Stimulated activated CD4-positive, alpha-beta T cell treated with anti-CD3 and anti-CD28 coated beads, TNF-alpha, amount 100 ng/mL, for 4 hours (primary cell): ENCODE results near the gene GRB7.
"Not testable (repeated sequence)": the region's sequence is repeated elsewhere in the genome, so short reads cannot be mapped to it uniquely, and the experiment has no call there.

Source experiments
- DNase-seq, 3 experiments: peaks; one replicate each; pipeline ENCODE4 v3.0.0-alpha.2; 2020; ENCODE audit warnings: low read depth in 3 of 3

GRB7 gene

DNA sequence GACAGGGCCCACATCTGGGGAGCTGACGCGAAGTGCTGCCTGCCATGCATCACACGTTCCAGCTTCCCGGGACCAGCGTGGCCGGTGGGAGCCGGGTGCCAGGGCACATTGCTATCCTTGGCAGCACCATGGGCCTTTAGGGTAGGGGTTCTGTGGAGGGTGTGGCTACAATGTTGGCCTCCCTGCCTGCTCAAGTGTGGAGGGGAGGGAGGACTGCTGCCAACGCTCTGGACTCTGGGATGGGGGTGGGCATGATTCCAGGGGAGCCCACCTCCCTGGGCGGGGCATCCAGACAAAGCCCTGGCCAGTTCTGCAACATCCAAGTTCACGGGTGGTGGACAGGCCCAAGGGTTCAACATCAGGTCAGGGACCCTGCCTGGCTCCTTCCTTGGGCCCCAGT lies 13.9 kb downstream of the GRB7 start:
- no peak for DNase-seq

DNA sequence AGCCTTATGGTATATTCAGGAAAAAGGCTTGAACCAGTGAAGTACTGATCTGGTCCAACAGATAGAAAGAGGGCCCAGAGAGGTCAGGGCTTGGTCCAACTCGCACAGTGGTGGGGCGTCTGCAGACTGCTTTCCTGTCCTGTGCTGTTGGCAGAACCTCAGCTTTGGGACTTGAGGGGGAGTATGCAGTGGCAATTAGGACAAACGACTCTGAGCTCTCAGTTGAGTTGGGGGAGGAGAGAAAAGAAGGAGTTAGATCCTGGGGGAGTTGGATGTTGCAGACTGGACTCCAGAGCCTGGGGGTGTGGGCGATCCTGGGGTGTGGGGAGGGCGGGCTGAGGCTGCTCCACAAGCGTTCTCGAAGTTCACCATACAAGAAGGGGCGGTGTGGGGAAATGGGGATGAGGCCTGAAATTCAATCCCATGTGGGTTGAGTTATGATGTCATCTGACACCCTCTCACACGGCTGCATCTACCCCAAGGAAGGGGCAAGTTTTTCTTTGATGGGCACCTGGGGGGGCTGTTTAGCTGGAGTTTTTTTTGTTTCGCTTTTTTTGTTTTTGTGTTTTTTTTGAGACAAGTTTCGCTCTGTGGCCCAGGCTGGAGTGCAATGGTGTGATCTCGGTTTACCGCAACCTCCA lies 14.6 kb downstream of the GRB7 start:
- DNase-seq, result no peak

DNA sequence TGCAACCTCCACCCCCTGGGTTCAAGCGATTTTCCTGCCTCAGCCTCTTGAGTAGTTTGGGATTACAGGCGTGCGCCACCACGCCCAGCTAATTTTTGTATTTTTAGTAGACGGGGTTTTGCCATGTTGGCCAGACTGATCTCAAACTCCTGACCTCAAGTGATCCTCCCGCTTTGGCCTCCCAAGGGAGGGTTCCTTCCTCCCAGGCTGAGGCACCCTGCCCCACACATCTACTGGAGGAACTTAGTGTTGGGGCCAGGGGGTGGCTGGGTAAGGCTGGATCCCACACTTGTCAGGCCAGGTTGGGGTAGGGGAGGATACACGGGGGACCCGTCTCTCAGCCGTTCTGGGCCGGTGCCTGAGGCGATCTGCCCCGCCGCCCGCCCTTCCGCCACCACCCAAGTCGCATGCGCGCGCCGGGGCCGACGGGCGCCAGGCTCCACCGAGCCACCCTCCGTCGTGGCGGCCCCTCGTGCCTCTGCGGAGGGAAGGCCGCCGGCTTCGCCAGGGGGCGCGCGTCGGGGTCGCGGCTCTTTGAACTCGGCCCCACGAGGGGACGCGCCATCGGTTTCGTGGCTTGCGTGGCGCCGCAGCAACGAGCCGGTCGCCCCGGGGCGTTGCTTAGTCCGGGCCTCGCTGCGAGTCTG lies 15.9 kb downstream of the GRB7 start:
- no peak for DNase-seq

DNA sequence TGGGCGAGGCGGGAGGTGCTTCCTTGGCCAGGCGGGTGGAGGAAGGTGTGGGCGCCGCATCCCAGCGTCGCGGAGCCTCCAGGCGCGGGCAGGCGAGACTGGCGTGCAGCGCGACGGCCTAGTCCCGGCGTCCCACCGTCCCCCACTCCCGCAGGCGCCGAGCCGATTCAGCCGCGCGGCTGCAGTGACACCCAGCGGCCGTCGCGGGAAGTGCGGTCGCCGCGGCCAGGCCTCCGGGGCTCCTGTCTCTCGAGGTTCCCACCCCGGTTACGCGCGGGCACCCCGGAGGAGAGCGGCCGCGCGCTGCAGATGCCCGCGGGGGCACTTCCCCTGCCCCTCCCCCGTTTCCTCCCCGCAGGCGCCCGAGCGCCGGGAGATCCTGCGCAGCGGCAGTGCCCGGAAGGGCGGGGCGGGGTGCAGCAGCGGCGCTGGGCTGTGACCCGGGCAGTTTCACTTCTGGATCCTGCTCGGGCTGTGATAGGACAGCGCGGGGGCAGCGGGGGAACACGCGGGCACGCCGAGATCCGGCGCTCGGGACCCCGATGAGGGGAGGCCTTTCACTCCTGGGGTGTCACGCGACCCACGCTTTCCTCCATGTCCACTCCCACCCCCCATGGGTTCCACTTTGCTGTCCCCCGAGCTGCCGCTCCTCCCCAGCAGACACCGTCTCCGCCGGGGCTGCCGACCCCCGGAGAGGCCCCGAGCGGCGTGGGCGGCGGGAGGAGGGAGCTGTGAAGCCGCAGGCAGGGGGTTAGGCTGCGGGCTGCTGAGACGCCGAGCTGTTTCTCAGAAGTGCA lies 16.6 kb downstream of the GRB7 start:
- DNase-seq, result peak; percentile 82 to 89 (median 89)

DNA sequence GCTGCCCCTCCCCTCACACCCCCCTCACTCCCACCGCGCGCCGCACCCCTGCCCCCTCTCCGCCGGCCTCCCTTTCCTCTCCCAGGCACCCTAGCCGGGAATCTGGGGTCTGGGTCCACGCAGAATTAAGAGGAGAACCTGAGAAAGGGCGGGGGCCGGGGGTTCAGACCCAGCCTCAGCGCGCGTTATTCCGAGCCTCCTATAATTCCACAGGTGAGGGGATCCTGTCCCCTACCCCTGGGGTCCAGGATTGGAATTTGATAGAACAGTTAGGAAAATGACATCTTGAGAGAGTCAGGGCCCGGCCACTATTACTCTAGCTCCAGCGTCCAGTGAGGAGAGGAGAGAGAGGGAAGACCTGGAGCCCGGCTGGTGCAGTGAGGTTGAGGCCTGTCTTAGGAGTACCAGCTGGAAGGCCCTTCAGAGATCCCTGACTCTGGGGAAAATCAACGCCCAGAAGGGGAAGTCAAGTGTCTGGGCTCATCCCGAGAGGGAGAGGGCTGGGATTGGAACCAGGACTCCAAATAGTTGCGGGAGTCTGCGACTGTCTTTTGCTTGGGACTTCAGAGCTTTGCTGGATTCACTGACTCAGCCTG lies 17.3 kb downstream of the GRB7 start:
- no peak for DNase-seq

DNA sequence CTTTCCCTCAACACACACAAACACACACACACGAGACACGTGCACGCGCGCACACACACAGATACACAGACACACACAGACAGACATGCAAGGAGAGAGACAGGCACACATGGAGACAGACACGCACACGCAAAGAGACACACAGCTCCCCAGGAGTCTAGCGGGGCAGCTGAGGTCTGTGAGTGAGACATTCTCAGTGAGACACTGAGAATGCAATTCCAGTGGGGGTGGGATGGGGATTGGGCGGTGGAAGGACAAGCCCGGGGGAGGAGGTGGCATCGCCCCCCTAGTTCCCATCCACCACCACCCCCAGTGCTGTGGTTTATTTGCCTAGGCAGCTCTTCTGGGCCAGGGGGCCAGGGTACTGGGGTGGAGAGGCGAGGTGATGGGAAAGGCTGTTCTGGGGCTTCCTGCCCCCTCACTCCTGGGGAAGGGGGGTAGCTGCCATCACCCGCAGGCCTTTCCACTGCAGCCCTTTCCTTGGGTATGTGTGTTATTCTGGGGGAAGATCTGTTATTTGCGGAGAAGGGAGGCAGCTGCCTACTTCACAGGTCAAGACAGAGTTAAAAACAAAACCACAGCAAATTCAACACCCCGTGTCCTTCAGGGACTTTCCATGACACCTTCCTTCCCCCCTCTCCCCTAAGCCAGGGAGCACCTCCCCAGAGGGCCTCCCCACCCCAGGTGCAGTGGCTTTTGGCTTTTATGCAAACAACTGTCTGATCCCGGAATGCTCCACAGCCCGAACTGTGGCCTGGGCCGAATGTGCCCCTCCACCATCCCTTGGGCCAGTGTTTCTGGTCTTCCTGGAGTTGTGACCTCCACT lies 18.0 kb downstream of the GRB7 start:
- DNase-seq, result peak in 1 of 3 experiments; percentile 36

DNA sequence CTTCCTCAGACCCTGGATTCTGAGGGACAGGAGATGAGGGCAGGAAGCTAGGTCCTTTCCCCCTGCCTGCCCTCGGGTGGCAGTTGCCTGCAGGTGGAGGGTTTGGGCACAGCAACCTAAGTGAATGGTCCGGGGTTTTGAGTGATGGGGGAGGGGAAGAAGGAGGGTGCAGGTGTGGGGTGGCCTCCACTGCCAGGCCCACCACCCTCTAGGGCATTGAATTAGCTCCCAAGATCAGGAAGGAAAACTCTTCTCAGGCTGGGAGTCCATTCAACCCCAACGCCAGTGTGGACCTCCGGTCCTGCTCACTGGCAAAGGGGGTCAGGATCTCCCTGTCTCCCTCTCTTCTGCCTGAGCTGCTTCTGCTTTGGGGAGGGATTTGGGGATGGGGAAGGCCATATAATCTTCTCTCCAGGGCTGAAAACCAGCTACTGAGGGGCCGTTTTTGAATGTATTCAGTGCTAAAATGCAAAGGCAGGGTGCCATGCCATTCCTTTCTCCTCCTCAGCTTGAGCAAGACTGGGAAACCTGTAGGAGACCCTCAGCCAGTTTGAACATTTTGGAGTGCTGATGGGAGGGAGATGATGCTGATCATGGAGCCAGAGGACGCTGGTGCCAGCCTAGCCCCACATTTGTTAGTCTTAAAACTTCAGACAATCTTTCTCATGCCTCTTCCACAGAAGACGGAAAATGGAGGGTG lies 18.8 kb downstream of the GRB7 start:
- DNase-seq, result no peak

DNA sequence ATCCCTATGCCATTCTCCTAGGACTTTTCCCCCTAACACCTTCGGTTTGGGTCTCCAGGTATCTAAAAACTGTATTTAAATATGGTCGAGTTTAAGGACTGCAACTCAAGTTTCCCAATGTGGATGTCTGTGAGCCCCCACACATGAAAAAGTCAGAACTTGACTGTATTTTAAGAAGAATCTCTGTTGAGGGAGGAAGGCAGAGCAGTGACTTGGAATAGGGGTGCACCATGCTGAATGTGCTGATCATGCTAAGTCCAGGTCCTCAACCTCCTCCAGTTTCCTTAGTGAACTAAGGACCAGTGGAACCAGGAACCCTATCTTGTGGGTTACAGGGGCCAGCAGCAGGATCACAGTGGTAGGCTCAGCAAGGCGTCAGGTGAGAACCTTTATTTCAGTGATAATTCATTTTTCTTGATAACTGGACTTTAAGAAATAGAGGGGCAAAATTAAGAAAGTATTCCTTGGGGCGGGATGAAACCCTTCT lies 19.5 kb downstream of the GRB7 start:
- no peak for DNase-seq

DNA sequence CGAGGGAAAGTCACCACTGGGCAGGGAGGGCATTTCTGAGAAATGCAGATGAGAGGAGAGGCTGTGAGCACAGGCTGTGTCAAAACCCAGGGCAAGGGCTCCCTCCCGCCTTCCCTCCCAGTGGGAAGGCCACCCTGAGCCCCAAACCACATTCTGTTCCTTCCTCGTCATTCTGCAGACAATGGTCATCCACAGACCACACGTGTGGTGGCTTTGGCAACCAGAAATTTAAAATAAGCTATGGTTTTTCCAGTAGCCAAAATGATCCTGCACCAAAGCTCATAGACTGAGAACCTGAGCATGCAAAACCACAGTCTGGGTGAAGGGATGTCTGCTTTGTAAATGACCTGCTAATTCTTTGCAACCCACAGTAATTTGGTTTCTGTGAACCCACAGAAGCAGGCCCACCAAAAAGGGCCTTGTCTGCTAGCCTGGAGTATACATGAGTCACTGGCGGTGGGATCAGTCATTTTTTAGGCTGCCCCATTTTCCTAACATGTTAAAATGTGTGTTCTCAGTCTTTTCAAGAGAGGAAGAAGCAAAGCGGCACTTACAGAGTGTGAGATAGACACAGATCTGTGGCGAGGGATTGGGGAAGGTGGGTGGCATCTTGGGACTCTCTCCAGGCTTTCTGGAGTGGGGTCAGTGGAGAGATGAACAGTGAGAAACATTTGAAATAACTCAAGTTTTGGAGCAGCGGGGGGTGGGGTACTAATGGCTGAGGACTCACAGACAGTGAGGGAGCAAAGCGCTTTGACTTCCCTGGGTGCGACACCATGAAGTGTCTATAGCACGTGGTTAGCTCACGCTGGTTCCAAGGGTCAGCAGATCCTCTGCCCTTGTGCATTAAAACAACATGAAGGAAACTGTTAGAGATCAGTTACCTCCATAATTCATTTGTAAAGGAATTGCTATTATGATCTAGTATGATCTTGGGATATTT lies 20.5 kb downstream of the GRB7 start:
- DNase-seq, result peak in 1 of 3 experiments; percentile 32

DNA sequence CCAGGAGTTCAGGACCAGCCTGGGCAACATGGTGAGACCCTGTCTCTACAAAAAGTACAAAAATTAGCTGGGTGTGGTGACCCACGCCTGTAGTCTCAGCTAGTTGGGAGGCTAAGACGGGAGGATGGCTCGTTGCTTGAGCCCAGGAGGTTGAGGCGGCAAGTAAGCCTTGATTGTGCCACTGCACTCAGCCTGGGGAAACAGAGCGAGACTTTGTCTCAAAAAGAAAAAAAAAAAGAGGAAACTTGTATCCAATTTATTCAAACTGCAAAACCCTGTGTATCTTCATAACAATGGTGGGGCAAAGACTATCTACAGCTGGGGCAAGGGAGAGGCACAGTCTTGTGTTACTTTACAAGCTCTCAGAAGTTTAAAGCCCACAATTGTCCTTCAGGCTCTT lies 21.5 kb downstream of the GRB7 start:
- DNase-seq, result no peak

DNA sequence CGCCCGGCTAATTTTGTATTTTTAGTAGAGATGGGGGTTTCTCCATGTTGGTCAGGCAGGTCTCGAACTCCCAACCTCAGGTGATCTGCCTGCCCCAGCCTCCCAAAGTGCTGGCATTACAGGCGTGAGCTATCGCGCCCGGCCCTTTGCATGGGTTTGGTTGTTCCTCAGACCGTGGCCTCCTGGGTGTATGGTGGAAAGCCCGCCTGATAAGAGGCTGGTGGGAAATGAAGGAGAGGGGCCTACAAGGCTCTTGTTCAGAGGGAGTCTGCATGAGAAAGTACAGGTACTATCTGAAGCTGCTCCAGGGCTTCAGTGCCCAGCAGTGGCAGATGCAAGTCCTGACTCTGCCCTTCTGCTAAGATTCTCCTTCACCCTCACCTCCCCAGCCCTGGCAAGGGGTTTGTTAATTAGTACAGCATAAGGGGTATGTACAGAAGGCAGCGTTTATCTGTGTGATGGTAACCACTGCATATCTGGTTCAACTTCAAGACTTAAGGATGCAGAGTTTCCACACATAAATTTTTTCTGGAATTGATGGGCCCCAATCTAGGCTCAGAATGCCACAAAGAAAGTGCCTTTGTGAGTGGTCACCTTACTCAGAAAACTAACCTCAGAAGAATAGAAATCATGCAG lies 24.2 kb downstream of the GRB7 start:
- no peak for DNase-seq

DNA sequence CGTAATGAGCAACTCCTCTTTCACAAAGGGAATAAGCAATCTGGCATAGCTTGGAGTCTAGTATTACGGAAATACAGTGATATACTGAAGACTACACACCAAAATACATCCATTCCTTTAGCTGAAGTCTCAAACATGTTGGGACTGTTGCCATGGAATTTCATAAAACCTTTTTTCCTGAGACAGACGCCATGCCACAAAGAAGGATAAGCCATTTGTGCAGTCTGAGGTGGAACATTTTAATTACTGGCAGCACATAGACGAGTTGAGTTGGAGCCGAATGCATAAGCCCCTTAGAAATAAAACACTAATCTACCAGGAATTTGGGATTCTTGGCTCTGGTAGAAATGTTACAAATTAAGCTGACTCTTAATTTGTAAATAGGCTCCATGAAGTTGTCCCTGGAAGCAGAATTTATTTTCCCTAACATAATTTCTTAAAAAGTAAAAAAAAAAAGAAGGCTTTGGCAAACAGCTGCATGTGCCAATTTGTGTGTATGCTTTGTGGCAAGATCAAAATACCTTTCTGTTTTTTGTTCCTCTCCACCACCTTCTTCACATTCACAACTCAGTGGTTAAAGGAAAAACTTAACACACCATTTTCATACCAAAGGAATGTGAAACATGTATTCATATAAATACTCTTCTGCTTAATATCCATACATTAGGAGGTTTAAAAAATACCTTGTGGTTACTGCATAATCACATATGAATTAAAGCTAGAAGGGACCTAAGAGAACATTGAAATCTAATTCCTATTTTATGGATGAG lies 25.5 kb downstream of the GRB7 start:
- no peak for DNase-seq

DNA sequence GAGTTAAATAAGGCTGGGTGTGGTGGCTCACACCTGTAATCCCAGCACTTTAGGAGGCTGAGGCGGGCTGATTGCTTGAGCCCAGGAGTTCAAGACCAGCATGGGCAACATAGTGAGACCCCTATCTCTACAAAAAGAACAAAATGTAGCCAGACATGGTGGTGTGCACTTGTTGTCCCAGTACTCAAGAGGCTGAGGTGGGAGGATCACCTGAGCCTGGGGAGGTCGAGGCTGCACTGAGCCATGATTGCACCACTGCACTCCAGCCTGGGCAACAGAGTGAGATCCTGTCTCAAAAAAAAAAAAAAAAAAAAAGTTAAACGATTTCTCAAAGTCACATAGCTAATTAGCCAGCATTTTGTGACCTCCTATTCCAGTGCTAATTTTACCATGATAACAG lies 26.4 kb downstream of the GRB7 start:
- DNase-seq, result not testable (repeated sequence)

DNA sequence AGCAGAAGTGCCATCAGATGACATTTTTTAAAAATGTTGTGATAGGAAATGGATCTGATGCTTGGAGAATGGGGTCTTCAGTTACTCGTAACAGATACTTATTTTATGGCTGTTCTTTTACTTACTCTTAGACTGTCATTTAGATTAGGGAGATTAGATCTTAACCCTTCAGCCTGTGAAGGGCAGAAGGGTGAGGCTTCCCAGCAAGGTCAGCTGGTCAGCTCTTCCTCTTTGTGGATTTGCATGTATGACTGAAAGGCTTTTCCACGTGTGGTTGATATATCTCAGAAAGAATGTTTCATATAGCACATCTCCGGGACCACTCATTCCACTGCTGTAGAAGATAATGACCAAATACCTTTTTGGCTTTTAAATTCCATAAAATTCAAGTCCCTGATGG lies 27.4 kb downstream of the GRB7 start:
- DNase-seq, result no peak

DNA sequence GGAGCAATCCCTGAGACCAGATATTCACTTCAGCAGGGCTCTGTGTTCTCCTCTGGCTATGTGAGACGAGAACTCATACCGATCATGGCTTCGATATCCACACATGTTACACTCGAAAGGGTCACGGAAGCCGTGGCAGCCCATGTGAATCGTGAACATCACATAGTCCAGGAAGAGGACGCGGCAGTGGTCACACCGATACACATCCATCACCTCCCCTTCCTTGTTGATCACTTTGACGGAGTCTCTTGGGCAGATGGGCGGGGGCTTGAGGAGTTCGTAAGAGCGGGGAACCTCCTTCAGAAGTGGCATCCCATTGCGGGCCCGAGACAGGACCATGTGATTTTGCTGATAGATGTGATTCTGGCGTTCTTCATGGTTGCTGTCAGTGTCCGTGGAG lies 28.0 kb downstream of the GRB7 start:
- DNase-seq, result no peak

DNA sequence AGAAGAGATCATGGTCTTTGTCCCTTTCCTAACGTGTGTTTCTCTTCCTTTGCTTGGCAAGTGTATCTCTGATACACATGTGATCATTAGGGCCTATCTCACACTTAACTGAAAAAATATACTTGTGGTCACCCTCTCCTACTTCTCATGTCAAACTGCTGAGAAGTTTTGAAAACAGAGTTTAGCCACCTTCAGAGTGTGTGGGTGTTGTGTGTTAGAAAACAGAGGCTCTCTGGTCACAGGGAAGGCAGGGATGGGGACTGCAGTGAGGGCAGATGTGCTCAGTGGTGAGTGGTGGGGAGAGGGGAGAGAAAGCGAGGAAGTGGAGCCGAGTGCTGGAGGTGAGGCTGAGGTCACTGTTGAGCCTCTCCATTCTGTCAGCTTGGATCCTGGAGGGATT lies 29.4 kb downstream of the GRB7 start:
- DNase-seq, result no peak

DNA sequence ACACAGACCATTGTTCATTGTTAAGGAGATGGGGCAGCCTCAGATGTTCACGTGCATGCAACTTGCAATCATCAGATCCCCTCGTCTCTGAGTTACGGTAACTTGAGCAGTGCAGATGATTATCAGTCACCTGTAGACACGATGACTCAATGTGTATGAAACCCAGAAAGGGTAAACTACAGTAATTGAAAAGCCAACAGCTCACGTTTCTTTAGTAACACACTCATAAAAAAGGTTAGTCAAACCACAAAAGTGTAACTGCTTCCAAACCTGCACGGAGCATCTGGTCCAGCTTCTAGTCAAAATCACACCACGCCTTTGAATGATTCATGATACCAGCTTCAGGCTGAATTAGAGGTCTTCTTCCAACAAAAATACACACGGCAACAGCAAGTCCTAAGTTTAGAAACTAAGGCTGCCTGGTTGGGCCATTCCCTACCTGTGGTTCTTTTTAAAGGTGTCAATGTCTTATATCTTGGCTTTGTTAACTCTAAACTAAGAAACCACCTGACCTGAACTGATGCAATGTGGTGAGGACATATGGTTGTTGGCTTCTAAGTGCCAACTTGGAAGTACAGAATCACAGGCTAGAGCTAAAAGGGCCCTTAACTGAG lies 32.3 kb downstream of the GRB7 start:
- peak in 2 of 3 experiments; percentile 26 to 56 for DNase-seq

DNA sequence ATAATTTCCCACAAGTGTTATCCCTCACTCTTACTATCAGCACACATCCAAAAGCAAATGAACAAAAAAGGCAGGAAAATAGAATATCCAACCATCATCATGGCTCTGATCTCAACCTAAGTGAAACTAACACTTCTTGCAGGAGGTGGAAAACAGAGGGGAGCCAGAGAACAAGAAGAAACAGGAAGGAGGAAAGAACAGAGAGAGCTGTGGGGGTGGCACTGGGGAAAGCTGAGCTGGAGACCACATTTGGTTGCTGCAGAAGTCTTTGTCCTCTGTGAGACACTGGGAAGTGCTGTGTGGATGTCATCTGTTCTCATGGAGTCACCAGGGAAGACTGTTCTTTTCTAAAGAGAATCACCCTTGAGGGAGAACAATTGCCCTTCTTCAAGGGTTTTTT lies 34.7 kb downstream of the GRB7 start:
- DNase-seq, result no peak
